Embryonic facial prominence (tissue), 1 donor: ENCODE results near the gene DBI.

Experiments used
- DNase-seq: peaks from one replicate; pipeline ENCODE4 v3.0.0-alpha.2; 2016; ENCODE audit errors: extremely low spot score

DBI gene

DNA sequence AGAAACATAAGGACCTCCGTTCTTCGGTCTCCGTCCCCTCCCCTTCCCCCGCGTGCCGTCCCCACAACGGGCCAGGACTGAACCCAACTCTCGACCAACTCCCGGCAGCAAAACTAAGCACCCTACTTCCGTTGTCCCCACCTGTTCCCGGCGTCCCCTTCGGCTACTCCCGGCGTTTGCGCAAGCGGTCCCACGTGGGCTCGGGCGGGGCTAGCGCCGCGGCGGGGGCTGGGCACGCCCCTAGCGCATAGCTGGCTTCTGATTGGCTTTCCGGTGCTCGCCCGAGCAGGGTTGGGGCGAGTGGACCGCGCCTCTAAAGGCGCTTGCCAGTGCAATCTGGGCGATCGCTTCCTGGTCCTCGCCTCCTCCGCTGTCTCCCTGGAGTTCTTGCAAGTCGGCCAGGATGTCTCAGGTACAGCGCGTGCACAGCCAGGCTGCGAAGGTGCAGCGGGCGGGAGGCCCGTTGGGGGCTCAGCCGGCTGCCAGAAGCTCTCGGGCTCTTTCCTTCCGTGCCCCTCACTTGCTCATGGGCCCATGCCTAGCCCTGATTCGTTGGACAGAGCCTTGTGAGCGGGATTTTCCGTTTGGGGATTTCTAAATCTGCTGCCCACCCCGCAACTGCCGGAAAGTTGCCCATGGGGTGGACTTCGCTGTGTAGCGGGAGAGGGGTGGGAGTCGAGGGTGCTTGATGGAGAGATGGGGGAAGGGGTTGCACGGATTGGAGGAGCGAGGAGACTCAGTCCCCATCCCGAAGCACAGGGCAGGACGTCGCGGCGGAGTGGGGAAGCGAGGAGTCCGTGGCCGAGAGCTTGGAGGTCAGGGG lies at the start of gene DBI, which contains the start of gene C2orf76:
Gene DBI, plus strand, starts transcription at position 329 of the 823 bp plus-strand sequence. Its CDS starts 75 bp downstream, at position 404.
Gene C2orf76, minus strand, starts transcription at position 186 of the 823 bp plus-strand sequence. CDS start 26,875 bp downstream, outside the sequence.
- DNase-seq, result peak; percentile 86

DNA sequence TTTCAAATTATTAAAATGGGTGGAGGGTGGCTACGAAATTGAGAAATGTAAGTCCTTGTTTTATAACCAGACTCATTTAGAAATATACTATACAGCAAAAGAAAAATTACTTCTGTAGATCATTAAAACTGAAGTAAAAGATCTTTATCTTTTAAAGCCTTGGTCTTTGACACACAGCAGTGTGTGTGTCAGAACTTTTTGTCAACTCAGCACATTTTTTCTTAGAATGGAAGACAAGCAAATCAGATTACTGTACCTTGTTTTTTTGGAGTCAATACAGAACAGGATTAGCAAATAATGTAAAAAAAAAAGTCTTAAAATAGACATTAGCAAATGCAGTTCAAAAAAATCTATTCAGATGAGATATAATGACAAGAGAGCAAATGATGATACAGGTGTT lies 49.2 kb upstream of the DBI start:
- DNase-seq, result no peak

DNA sequence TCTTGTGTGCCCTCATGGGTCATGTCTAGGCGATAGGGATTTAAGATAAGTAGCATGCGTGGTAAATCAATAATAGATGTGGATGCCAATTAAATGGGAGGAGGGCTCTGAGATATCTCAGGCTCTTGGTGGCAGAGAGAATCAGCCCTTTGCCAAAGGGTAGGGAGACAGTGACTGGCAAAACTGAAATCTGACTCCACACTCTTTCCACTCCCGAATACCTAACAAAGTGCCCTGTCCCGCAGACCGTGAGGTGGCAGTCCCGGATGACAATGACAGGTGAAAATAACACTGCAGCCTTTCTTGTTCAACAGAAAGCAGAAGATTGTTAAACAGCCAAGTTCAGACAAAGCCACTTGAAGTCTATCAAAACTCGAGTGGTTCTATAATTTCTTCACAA lies 47.2 kb upstream of the DBI start:
- DNase-seq, result no peak

DNA sequence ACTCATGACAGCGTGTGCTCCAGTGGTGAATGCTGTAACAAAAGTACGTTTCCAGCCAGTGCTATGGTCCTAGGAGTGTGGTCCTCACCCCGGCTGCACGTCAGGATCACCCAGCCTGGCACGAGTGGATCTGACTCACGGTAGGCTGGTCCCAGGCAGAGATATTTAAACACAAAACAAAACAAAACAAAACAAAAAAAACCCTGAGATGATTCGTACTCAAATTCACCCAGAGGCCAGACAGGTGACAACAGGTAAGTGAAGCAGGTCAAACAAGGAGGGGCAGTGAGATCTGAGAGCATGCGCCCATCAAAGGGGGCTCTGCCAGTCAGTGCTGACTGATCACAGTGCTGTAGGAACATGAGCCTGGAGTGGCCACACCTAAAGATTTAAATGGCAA lies 43.3 kb upstream of the DBI start:
- no peak for DNase-seq

DNA sequence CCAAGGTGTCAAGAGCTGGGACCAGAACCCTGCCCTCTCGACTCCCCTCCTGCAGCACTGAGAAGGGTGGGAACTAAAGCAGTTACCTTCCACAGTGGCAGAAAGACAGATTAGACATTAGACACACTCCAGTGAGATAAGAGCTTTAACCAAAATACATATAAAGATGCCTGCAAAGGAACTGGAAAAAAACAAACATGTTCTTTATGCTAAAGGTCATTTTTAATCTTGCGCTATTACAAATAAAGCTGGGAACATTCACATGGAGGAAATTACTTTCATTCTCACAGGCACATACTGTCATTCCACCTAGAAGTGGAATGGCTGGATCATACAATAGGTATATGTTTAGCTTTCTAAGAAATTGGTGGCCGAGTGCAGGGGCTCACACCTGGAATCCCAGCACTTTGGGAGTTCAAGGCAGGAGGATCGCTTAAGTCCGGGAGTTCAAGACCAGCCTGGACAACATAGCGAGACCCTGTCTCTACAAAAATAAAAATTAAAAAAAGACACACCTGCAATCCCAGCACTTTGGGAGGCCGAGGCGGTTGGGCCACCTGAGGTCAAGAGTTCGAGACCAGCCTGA lies 42.0 kb upstream of the DBI start:
- DNase-seq, result no peak

DNA sequence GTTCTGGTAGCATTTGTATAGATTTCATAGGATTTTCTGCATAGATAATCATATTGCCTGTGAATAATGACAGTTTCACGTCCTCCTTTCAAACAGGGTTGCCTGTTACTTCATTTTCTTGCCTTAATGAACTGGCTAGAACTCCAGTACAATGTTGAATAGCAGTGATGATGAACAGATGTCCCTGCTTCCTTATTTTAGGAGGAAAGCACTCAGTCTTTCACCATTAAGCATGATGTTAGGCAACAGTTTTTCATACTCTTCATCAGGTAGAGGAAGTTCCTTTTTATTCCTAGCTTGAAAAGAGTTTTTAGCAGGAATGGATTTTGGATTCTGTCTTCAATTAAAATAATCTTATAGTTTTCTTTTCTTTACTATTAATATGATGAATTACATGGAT lies 39.8 kb upstream of the DBI start:
- no peak for DNase-seq

DNA sequence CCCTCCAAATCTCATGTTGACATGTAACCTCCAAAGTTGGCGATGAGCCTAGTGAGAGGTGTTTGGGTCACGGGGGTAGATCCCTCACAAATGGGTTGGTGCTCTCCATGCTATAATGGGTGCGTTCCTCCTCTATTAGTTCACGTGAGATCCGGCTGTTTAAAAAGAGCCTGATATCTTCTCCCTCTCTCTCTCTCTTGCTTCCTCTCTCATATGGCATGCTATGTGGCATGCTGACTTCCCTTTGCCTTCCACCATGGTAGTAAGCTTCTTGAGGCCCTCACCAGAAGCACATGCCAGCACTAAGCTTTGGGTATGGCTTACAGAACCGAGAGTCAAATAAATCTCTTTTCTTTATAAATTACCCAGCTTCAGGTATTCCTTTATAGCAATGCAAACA lies 39.3 kb upstream of the DBI start:
- no peak for DNase-seq

DNA sequence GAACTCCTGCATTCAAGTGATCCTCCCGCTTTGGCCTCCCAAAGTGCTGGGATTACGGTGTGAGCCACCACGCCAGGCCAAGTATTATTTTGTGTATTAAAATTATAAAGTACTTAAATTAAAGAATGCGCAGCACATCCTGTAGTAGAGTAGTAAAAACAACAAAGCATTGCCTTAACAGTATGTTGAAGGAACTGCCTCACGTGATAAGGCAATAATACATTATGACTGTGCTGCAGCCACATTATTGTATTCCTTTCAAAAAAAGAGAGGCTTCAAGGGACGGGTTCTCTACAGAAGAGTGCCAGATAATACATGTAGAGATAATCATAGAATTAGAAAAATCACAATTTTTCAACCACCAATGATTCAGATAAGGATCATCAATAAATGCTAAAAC lies 33.8 kb upstream of the DBI start:
- DNase-seq, result no peak

DNA sequence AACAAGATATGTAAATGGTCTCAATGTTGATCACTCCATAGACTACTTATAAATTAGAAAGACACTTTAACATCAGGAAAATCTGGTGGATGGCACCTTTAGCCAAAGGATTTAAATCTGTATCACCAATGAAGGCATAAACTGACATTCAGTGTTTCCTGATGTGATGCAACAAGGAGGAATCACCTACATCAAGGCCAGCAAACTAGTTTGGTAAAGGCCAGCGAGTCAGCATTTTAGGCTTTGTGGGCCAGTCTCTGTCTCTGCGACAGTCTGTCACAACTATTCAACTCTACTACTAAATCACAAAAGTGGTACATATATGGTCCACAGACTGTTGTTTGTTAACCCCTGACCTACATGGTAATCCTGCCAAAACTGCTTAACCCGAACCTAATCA lies 33.4 kb upstream of the DBI start:
- DNase-seq, result no peak

DNA sequence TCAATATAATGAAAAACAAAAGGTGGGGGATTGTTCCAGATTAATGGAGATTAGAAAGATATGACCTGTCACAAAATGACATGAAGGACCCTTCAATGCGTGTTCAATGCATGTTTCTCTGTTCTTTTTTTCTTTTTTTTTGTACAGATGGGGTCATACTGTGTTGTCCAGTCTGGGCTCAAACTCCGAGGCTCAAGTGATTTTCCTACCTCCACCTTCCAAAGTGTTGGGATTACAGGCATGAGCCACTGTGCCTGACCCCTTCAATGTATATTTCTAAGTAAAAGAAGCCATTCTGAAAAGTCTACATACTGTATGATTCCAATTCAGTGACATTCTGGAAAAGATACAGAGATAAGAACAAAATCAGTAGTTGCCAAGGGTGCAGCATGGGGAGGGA lies 32.9 kb upstream of the DBI start:
- no peak for DNase-seq

DNA sequence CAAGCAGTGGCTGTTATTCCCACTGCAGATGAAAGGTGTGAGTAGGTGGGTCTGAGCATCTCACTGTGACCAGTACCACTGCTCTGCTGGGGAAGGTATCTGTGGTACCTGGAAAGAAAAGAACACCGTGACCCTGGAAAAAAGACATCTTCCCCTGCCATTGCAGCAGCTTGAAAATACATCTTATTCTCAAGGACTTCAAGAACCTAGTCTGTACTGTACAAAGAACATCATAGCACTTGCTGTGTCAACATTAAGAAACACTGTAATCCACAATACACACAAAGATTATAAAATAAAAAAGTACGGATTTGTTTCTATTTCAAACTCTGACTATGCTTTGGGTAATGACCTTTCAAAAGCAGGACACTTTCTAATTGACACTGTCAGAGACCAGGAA lies 29.0 kb upstream of the DBI start:
- DNase-seq, result no peak

DNA sequence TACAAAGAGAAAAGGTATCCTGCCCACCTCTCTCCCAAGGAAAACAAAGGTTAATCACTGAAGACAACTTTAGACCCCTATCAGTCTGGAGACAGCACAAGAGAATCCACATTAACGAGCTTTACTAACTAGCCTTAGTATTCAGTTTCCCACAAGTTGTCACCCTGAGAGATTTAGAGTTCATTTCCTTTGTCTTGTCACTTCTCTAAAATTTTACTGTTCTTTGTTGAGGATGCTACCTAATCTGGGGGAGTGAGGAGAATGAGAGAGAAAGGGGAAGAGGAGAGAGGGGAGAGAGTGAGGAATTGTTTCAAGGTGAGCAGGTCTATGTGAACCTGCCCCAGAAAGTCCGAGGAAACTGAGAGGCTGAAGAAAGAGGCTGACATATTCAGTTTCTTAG lies 28.5 kb upstream of the DBI start:
- no peak for DNase-seq

DNA sequence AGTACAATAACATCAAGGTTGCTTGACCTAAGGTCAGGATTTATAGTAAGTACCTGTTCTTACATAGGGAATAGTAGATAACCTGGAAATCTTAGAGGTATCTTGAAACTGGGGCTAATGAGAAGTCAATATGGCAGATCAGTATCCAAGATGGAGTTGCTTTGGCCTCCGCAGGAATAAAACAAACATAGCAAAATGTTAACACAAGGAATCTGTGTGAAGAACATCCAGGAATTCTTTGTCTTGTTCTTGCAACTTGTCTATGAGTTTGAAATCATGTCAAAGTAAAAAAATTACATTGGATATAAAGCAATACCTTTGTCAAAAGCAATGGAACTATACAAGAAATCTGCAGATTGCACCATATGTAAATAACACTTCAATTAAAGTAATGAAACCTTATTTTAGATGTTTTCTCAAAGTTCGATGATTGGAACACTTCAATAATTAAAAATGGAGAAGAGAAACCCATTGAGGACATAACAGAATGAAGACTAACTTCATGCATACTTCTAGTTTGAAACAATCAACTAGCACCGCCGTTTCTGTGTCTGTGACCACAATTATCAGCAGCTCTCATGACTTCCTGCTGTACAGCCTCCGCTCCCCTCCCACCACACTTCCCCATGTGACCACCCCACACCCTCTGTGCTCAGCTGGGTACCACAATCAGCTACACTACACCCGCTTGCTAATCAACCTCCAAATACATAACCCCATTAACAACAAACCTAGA lies 27.8 kb upstream of the DBI start:
- DNase-seq, result no peak

DNA sequence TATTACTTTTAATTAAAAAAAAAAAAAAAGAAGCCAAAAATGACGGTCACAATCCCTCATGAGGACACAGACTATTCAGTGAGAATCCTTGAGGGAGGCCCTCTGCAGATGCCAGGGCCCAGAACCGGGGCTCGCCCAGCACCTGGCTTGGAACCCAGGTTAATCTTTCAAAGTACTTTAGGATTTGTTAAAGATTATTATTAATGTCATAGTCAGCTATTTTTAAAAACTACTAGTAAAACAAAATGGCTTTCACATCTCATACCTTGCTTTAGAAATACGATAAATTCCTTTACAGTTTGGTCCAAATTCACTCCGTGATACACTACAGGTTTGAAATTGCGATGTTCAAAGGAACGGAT lies 27.2 kb upstream of the DBI start:
- DNase-seq, result no peak

DNA sequence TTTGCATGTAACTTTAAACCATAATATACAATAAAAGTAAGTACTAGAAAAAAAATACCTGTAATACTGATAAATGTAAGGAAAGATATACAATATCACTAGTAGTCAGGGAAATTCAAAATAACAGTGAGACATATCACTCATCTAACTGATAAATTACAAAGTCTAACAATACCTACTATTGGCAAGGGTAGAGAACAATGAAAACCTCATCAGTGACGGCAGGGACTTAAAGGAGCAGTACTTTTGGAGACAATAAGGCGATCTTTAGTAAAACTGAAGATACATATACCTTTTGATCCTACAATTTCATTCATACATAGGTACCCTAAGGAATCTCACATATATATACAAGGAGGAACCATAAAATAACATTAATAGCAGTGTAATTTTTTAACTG lies 25.1 kb upstream of the DBI start:
- no peak for DNase-seq

DNA sequence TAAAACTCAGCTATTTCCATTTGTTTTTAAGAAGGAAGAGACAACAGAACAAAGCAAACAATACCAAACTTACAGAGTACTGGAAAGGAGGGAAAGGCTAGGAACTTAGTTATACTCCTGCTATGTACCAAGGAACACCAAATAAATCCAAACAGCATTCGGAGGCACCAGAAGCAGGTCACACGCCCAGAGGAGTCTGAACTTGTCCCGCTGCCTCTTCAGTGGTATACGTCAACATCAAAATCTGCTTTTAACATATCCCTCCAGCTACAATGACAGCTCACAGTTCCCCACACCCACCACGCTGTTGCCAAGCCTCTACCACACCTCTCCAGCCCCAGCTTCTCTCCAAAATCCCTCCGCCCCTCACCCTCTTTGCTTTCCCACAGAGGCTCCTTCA lies 17.5 kb upstream of the DBI start:
- DNase-seq, result no peak

DNA sequence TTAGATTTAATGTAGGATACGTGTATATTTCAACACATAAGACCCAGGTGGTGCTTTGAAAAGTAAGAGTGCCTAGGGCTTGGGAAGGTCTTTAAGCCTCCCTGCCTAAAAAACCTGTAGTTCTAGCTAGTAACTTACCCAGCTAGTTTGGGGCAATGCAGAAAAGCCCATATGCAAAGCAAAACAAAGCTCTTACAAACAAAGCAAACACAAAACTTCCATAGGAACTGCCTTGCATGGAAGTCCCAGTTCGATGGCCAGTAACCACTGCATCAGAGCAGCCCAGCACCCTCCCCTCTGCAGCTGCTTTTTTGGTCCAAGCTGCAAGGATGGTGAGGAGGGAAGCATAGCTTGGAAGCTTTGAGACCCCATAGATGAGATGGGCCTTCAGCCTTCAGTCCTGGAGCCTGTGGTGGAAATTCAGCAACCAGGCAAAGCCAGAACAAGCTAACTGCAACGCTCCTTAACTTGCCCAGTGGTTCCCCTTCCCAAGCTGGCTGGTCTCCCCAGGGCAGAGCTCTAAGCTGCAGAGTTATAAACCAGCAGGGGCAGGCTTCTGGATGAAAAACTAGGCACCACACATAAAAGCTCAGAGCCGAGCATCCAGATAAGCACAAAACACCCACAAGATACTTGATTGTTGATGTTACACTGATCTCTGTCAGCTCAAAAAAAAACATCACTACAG lies 16.3 kb upstream of the DBI start:
- no peak for DNase-seq

DNA sequence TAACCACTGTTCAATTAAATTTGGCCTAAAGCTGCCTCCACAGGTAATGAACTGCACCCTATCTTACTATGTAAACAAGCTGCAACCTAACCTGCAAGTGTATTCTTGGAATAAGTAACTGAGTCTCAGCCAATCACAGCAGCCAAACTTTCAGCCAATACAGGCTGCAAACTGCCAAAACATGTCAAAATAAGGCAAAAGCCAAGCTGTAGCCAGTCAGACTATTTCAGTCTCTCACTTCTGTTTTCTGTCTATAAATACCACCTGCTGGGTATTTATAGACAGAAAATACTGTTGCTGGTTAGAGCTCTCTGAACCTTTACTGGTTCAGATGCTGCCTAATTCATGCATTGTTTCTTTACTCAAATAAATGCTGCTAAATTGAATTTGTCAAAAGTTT lies 14.4 kb upstream of the DBI start:
- no peak for DNase-seq

DNA sequence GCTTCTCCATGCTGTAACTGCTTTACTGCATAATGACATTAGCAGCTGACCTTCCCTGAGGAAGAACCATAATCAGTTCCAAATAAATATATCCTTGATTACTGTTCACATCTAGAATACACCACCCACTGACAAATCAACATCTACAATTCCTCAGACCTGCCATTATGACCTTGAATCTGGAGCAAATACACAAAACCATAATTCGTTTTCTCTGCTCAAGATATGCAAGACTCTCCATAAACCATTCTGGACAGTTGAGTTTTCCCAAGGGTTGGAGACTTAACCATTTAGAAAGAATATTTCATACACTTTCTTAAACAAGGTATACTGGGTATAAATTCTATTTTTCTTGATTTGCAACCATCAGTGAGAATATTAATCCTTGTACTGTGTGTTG lies 11.9 kb upstream of the DBI start:
- DNase-seq, result no peak

DNA sequence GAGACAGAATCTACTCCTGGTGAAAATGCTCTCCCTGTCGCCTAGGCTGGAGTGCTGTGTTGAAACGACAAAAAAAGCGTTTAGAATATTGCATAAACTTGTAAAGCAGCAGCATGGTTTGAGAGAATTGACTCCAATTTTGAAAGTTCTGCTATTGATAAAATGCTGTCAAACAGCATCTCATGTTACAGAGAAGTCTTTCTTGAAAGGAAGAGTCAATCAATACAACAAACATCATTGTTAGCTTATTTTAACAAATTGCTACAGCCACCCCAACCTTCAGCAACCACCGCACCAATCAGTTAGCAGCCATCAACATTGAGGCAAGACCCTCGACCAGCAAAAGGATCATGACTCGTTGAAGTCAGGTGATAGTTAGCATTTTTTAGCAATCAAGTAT lies 7.0 kb upstream of the DBI start:
- DNase-seq, result no peak

DNA sequence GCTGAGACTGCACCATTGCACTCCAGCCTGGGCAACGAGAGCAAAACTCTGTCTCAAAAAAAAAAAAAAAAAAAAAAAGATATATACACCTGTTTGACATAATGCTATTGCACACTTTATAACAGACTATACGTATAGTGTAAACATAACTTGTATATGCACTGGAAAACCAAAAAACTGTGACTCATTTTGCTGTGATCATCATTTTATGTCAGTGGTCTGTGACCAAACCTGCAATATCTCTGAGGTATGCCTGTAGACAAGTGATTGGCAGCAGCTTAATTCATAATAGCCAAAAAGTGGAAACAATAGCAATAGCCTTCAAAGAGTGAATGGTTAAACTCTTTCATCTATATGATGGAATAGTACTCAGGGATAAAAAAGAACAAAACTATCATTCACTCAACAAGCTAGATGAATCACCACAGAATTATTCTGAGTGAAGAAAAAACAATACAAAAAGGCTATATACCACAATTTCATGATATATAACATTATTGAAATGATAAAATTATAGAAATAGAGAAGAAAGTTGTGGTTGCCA lies 6.3 kb upstream of the DBI start:
- no peak for DNase-seq

DNA sequence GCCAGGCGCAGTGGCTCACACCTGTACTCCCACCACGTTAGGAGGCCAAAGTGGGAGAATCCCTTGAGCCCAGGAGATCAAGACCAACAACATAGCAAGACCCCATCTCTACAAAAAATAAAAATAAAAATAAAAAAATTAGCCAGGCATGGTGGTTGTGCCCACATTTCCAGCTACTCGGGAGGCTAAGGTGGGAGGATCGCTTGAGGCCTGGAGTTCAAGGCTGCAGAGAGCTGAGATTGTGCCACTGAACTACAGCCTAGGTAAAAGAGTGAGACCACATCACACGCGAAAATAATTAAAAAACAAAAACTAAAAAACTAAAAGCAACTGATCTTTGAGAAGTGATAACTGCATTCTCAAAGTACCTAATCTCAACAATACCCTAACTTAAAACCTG lies 2.0 kb upstream of the DBI start:
- DNase-seq, result no peak
